HEK293 (cell line): ENCODE data around the gene SQSTM1.

Experiments used
- BCL11B ChIP-seq: fragments of 450-650 bp; formaldehyde crosslinking; IDR thresholded peaks from 2 replicates; pipeline ENCODE4 v1.5.1; 2016; ENCODE audit warnings: low read depth, missing biosample characterization, missing genetic modification characterization
- GLIS1 ChIP-seq: fragments of 450-650 bp; formaldehyde crosslinking; IDR thresholded peaks from 2 replicates; pipeline ENCODE4 v1.5.1; 2016; ENCODE audit warnings: missing biosample characterization, missing genetic modification characterization
- IKZF3 ChIP-seq: fragments of 450-650 bp; IDR thresholded peaks from 2 replicates; pipeline ENCODE4 v1.5.0; 2018; ENCODE audit warnings: missing biosample characterization, mild to moderate bottlenecking, missing genetic modification characterization, moderate library complexity
- KLF17 ChIP-seq: fragments of 450-650 bp; formaldehyde crosslinking; IDR thresholded peaks from 2 replicates; pipeline ENCODE4 v1.5.1; 2016; ENCODE audit warnings: missing biosample characterization, missing genetic modification characterization
- KLF8 ChIP-seq: fragments of 450-650 bp; formaldehyde crosslinking; IDR thresholded peaks from 2 replicates; pipeline ENCODE4 v1.5.1; 2016; ENCODE audit warnings: missing biosample characterization, missing genetic modification characterization
- OVOL3 ChIP-seq: fragments of 450-650 bp; formaldehyde crosslinking; IDR thresholded peaks from 2 replicates; pipeline ENCODE4 v1.5.1; 2016; ENCODE audit warnings: missing biosample characterization, missing genetic modification characterization
- PATZ1 ChIP-seq: fragments of 450-650 bp; formaldehyde crosslinking; IDR thresholded peaks from 2 replicates; pipeline ENCODE4 v1.5.1; 2016; ENCODE audit warnings: missing biosample characterization, missing genetic modification characterization
- PBX3 ChIP-seq: sonication (generic); formaldehyde crosslinking; IDR thresholded peaks from 2 replicates; pipeline ENCODE4 v1.8.1; 2022; ENCODE audit warnings: mild to moderate bottlenecking, moderate library complexity, missing genetic modification reagents
- REPIN1 ChIP-seq: fragments of 450-650 bp; formaldehyde crosslinking; IDR thresholded peaks from 2 replicates; pipeline ENCODE4 v1.5.1; 2017; ENCODE audit warnings: missing biosample characterization, missing genetic modification characterization, low read depth
- SETDB1 ChIP-seq: IDR thresholded peaks from one replicate; pipeline ENCODE4 v1.6.1; 2017; ENCODE audit warnings: mild to moderate bottlenecking, low read length, moderate library complexity, mixed read lengths; ENCODE audit not compliant: insufficient read length
- SP2 ChIP-seq: fragments of 450-650 bp; formaldehyde crosslinking; IDR thresholded peaks from 2 replicates; pipeline ENCODE4 v1.5.1; 2016; ENCODE audit warnings: missing biosample characterization, missing genetic modification characterization
- TCF7L2 ChIP-seq: IDR thresholded peaks from 2 replicates; pipeline ENCODE4 v1.6.1; 2011; ENCODE audit warnings: low read depth, mild to moderate bottlenecking, inconsistent platforms, low read length, moderate library complexity, borderline replicate concordance
- ZBTB11 ChIP-seq: fragments of 450-650 bp; formaldehyde crosslinking; conservative IDR thresholded peaks from 2 replicates; pipeline ENCODE4 v1.5.1; 2016; ENCODE audit warnings: low read depth, missing biosample characterization, missing genetic modification characterization
- ZBTB17 ChIP-seq: fragments of 450-650 bp; formaldehyde crosslinking; IDR thresholded peaks from 2 replicates; pipeline ENCODE4 v1.5.1; 2016; ENCODE audit warnings: missing biosample characterization, missing genetic modification characterization
- ZBTB20 ChIP-seq: fragments of 450-650 bp; formaldehyde crosslinking; IDR thresholded peaks from 2 replicates; pipeline ENCODE4 v1.5.1; 2016; ENCODE audit warnings: missing biosample characterization, missing genetic modification characterization
- ZBTB26 ChIP-seq: fragments of 450-650 bp; formaldehyde crosslinking; optimal IDR thresholded peaks from 2 replicates; pipeline ENCODE3; 2016; ENCODE audit warnings: missing biosample characterization, mild to moderate bottlenecking, missing genetic modification characterization
- ZBTB8A ChIP-seq: fragments of 450-650 bp; formaldehyde crosslinking; IDR thresholded peaks from 2 replicates; pipeline ENCODE4 v1.5.1; 2016; ENCODE audit warnings: missing biosample characterization, missing genetic modification characterization
- ZEB2 ChIP-seq: fragments of 450-650 bp; formaldehyde crosslinking; IDR thresholded peaks from 2 replicates; pipeline ENCODE4 v1.5.1; 2016; ENCODE audit warnings: missing biosample characterization, missing genetic modification characterization
- ZNF174 ChIP-seq: fragments of 450-650 bp; formaldehyde crosslinking; IDR thresholded peaks from 2 replicates; pipeline ENCODE4 v1.5.0; 2017; ENCODE audit warnings: missing biosample characterization, mild to moderate bottlenecking, missing genetic modification characterization
- ZNF341 ChIP-seq: fragments of 450-650 bp; formaldehyde crosslinking; IDR thresholded peaks from 2 replicates; pipeline ENCODE4; 2016; ENCODE audit warnings: low read depth, missing biosample characterization, missing genetic modification characterization
- ZNF350 ChIP-seq: fragments of 450-650 bp; formaldehyde crosslinking; IDR thresholded peaks from 2 replicates; pipeline ENCODE4 v1.5.0; 2017; ENCODE audit warnings: missing biosample characterization, mild to moderate bottlenecking, missing genetic modification characterization
- ZNF510 ChIP-seq: fragments of 450-650 bp; formaldehyde crosslinking; IDR thresholded peaks from 2 replicates; pipeline ENCODE4 v1.5.1; 2018; ENCODE audit warnings: mild to moderate bottlenecking, missing genetic modification characterization, missing biosample characterization; ENCODE audit not compliant: insufficient replicate concordance
- ZNF513 ChIP-seq: fragments of 450-650 bp; IDR thresholded peaks from 2 replicates; pipeline ENCODE4 v1.5.1; 2018; ENCODE audit warnings: missing biosample characterization, missing genetic modification characterization
- ZNF610 ChIP-seq: fragments of 450-650 bp; formaldehyde crosslinking; IDR thresholded peaks from 2 replicates; pipeline ENCODE4 v1.5.1; 2016; ENCODE audit warnings: missing biosample characterization, missing genetic modification characterization, borderline replicate concordance
- ZNF670 ChIP-seq: fragments of 450-650 bp; formaldehyde crosslinking; IDR thresholded peaks from 2 replicates; pipeline ENCODE4 v1.5.1; 2016; ENCODE audit warnings: missing biosample characterization, missing genetic modification characterization, low read depth
- ZNF704 ChIP-seq: fragments of 450-650 bp; formaldehyde crosslinking; IDR thresholded peaks from 2 replicates; pipeline ENCODE4 v1.5.1; 2016; ENCODE audit warnings: missing biosample characterization, missing genetic modification characterization
- ZNF777 ChIP-seq: fragments of 450-650 bp; formaldehyde crosslinking; IDR thresholded peaks from 2 replicates; pipeline ENCODE4 v1.5.1; 2017; ENCODE audit warnings: missing biosample characterization, missing genetic modification characterization, borderline replicate concordance
- ZSCAN23 ChIP-seq: fragments of 450-650 bp; formaldehyde crosslinking; IDR thresholded peaks from 2 replicates; pipeline ENCODE4 v1.5.1; 2016; ENCODE audit warnings: missing biosample characterization, missing genetic modification characterization

SQSTM1 gene

GRCh38 chr5:179805529-179806249 lies 15.0 kb upstream of the SQSTM1 start (continued):
- peak; percentile 47 for TF ChIP-seq PATZ1 (tag by site-specific recombination)
- no peak for TF ChIP-seq TCF7L2
- TF ChIP-seq KLF8 (tag by site-specific recombination) = peak; percentile 71; the same call in 1 of the 2 replicates
- no peak for TF ChIP-seq ZSCAN23 (tag by site-specific recombination)
- peak; percentile 31; the same call in 1 of the 2 replicates for TF ChIP-seq KLF17 (tag by site-specific recombination)
- TF ChIP-seq ZNF610 (tag by site-specific recombination) = no peak
- TF ChIP-seq ZNF350 (tag by site-specific recombination) = no peak
- TF ChIP-seq SP2 (tag by site-specific recombination) = peak; percentile 26; the same call in 1 of the 2 replicates
- TF ChIP-seq GLIS1 (tag by site-specific recombination) = peak; percentile 82
- TF ChIP-seq ZBTB11 (tag by site-specific recombination) = 0 out of 2 replicates have a peak, but pooled peaks have one; percentile 22
- TF ChIP-seq ZNF670 (tag by site-specific recombination) = no peak
- TF ChIP-seq ZNF777 = no peak
- TF ChIP-seq ZNF510 (tag by site-specific recombination) = no peak
- TF ChIP-seq ZNF704 = no peak
- TF ChIP-seq ZBTB20 (tag by site-specific recombination) = peak; percentile 64
- TF ChIP-seq ZBTB26 (tag by site-specific recombination) = peak; percentile 79
- TF ChIP-seq REPIN1 = no peak
- no peak for TF ChIP-seq SETDB1
- 0 out of 2 replicates have a peak, but pooled peaks have one; percentile 18 for TF ChIP-seq ZBTB17 (tag by site-specific recombination)
- TF ChIP-seq OVOL3 (tag by site-specific recombination) = no peak
- TF ChIP-seq PBX3 (CRISPR knock-in tag) = peak; percentile 48; the same call in 1 of the 2 replicates
- TF ChIP-seq ZBTB8A (tag by site-specific recombination) = peak; percentile 77
- no peak for TF ChIP-seq ZNF513 (tag by site-specific recombination)
- 0 out of 2 replicates have a peak, but pooled peaks have one; percentile 11 for TF ChIP-seq BCL11B (tag by site-specific recombination)
- TF ChIP-seq ZNF341 = peak; percentile 33; the same call in 1 of the 2 replicates
- TF ChIP-seq IKZF3 (tag by site-specific recombination) = peak; percentile 30
- no peak for TF ChIP-seq ZNF174 (tag by site-specific recombination)
- TF ChIP-seq ZEB2 = 0 out of 2 replicates have a peak, but pooled peaks have one; percentile 39
